OCI-M2 (cell line): Measurements from ENCODE around the gene NFIA.
A peak's percentile ranks its signal among the peaks of the same experiment; 100 is the strongest.
"Not testable (repeated sequence)": the region's sequence is repeated elsewhere in the genome, so short reads cannot be mapped to it uniquely, and the experiment has no call there.

Experiments
- DNase-seq: peaks from one replicate; lab custom pipeline; 2025; ENCODE audit not compliant: unreplicated experiment; lab: John Stamatoyannopoulos, UW

NFIA gene

GRCh38 chr1:61058483-61059245 lies 23.7 kb upstream of the NFIA start:
- DNase-seq, result no peak

GRCh38 chr1:61061601-61062000 lies 20.8 kb upstream of the NFIA start:
- not testable (repeated sequence) for DNase-seq

GRCh38 chr1:61064673-61065072 lies 17.7 kb upstream of the NFIA start:
- DNase-seq, result no peak

DNA sequence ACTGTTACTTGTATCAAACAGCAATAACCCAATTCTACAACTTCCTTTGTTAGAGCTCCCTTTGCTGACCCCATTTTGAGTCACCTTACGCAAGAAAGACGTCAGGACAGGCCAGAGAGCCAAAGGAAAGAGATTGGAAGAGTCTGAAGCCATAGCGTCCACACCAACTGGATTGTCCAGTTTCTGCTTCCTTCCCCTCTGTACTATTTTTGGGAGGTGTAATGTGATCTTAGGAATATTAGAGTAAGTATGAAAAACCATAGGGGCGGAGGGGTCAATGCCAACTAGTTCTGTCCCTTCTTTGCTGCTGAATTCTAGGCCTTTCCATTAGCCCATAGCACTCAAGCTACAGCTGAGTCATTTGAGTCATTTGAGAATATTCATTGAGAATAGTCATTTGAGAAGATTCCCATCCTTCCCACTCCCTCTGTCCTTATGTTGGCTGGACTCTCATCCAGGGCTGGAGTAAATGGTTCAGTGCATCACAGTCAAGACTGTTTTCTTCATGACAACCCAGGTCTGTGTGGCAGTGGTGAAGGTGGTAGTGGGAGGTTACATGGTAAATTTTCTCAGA lies 14.8 kb upstream of the NFIA start:
- no peak for DNase-seq

DNA sequence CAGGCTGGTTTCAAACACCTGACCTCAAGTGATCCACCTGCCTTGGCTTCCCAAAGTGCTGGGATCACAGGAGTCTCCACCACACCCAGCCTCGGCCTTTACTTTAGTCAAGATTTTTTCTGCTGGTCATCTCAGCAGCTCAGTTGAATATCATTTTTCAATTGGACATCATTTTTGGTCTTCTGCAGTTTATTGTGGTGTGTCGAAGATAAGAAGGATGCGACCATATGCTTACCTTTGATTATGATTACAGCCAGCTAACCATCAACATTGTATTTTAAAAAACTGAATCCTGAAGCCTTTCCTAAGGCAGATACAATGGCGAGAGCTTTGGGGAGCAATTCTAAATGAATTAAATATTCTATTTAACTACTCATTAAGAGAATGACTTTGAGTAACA lies 12.3 kb upstream of the NFIA start:
- DNase-seq, result no peak

GRCh38 chr1:61071205-61072130 lies 10.9 kb upstream of the NFIA start:
- DNase-seq, result no peak

GRCh38 chr1:61073871-61074270 lies 8.5 kb upstream of the NFIA start:
- no peak for DNase-seq

- not testable (repeated sequence) for DNase-seq
Measured at GRCh38 chr1:61075833-61076232, 6.5 kb upstream of the NFIA start.

DNA sequence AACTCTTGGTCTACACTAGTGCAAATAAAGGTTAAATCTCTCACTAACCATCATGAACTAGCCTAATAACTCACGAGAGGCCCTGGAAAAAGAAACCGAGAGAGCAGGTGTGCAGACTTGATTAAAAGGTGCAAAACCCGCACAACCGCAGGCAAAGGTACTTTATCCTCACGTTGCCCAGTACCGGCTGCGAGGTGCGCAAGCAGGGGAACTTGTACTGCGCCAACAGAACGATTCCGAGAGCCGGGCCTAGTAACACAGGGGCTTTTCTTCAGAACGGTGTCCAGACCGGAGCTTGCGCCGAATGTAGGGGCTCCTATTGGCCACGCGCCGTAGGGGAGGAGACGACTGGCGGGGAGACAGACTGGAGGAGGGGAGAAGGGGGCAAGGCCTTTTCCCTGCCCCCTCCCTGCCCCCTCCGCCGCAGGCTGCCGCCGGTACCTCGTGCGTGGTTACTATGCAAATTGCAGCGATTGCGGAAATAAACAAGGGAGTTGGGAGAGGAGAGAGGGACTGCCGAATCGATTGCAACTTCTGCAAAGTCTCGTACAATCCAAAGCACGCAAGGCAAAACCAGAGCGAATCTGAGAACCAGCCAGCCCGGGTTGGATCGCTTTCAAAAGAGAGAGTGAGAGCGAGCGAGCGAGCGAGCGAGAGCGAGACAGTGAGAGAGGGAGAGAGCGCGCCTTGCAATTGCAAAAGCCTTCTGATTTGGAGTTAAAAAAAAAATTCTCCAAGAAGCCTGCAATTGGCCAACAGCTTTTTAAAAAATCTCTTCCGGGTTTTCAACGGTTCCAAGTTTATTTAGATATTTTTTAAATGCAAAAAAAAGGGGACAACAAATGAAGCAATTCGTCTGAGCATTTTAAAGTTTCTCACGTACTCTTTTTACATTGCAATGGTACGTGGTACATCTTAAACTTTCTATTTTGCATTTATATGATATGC lies 5.4 kb upstream of the NFIA start:
- peak; percentile 52 for DNase-seq

- DNase-seq, result peak; percentile 97
Measured at GRCh38 chr1:61077676-61078541, 4.5 kb upstream of the NFIA start.

- no peak for DNase-seq
Measured at GRCh38 chr1:61078618-61079295, 3.6 kb upstream of the NFIA start.

- no peak for DNase-seq
Measured at GRCh38 chr1:61079296-61079897, 3.0 kb upstream of the NFIA start.

DNA sequence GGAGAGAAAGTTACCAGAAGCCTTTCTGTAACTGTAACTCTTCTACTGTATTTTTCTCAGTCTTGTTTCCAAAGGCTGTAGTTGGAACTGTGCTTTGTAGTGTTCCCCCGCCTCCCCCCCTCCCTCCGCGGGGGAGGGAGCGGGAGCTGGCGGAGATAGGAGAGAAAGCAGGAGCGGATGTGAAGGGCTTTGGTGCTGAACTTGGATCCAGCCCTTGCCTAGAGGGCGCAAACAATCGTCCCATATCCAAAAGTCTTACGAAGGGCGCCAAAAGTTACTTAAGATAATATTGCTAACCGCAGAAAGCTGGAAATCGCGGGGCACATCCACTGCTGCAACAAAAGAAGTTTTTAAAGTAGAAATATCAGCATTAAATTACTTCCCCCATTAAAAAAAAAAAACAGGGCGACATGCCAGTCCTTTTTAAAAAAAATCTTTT lies 2.4 kb upstream of the NFIA start:
- peak; percentile 50 for DNase-seq

GRCh38 chr1:61080413-61081143 lies 1.8 kb upstream of the NFIA start:
- no peak for DNase-seq

DNA sequence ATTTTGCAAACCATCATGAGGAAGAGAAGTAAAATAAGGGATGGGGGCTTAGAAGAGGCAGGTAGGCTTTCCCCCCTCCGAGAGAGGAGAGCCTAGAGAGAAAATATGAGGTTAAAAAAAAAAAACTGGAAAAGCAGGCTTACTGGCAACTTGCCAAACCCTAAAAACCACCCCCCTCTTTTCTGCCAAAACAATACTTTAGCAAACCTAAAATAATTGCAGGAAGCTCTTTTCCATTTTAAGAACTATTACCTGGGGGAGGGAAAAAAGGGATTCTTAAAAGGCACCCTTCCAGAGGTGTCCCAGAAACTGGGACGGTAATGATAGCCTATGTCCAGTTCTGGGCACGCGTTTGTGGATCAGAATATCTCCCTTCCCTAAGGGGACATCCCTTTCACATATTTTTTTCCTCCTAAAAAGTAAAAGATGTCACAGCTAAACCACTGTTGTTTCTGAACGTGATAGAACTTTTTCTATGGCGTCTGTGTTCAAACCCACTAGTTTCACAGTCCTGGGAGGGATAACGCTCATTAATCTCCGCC lies 1.1 kb upstream of the NFIA start:
- no peak for DNase-seq

GRCh38 chr1:61081686-61082310 lies 563 bp upstream of the NFIA start:
- DNase-seq, result no peak
